ENCODE results near the gene STX10. TPM values are rescaled to one million over a fixed set of nuclear protein-coding genes. Genes with fewer than 3 reads are reported as not detected.

Gene STX10
- total and polyA plus RNA-seq, 2 donors (not counting 3 experiments of a cell fraction or from before 2014, with no cell fraction given): 63.1 to 91.6 TPM

- DNase-seq (ENCODE audit: low read depth, low spot score) (no peak), FAIRE-seq (no peak)
- dilution Hi-C loops (cut with MboI; ENCODE audit: extremely low pct_ligation_motif_present, low sequenced_read_pairs) (no loop called here), intact Hi-C loops (cut with micrococcal nuclease) (loop anchor here (1.0 kb wide), 3 partner anchors 14 to 146 kb away; partner anchors contain the start of gene LYL1)
- no peaks in the 10 kb centered on the region for H3K27me3 ChIP-seq (ENCODE audit: control insufficient read depth in 2 of 2, insufficient read depth in 2 of 2, low read length in 2 of 2)
- peaks cover 13% of the 10 kb centered on the region for H3K4me1 ChIP-seq (ENCODE audit: control insufficient read depth, extremely low read depth, insufficient read depth, low read length)
- H3K9me1 ChIP-seq (replicated peaks; ENCODE audit: control insufficient read depth, extremely low read depth, insufficient read depth, low read length): no peaks in the 10 kb centered on the region
- no peaks in the 10 kb centered on the region for H4K20me1 ChIP-seq (replicated peaks; ENCODE audit: control insufficient read depth, extremely low read depth, insufficient read depth, low read length)
- H3K4me3 ChIP-seq (replicated peaks in 1 of 3; ENCODE audit: insufficient read depth in 1 of 3, low read depth in 1 of 3, low read length in 3 of 3): peak overlapping the region; percentile 64 to 82 (median 78)
- peaks cover 0 to 7% of the 10 kb centered on the region in 2 experiments for H3K36me3 ChIP-seq (ENCODE audit: control insufficient read depth in 2 of 2, extremely low read depth in 1 of 2, insufficient read depth in 2 of 2, low read length in 2 of 2)
- H2AFZ ChIP-seq (ENCODE audit: low read depth, low read length): no peak overlapping the region
- peak overlapping the region; percentile 60 for H3K27ac ChIP-seq (ENCODE audit: insufficient read depth, low read depth, low read length)
- H3K9ac ChIP-seq (replicated peaks; ENCODE audit: extremely low read depth, insufficient read depth, low read length): peak overlapping the region; percentile 80
- POLR2A ChIA-PET: no interaction called here
- H3K9me3 ChIP-seq (replicated peaks; ENCODE audit: control insufficient read depth, insufficient read depth, low read length): no peaks in the 10 kb centered on the region
- peak overlapping the region; percentile 61 for H3K4me2 ChIP-seq (ENCODE audit: insufficient read depth, low read length)
- BruUV-seq (replicated peaks): no TSS peak
- TF ChIP-seq JUN (IDR thresholded peaks at IDR 0.05; ENCODE audit: borderline replicate concordance, insufficient read depth, insufficient read length, low read depth): no peak
- CTCF ChIA-PET: interaction anchor here (4.3 kb wide), 1 partner anchor 11 kb away, joined by 24 read pairs; no protein-coding TSS in a partner anchor
- H3K79me2 ChIP-seq (ENCODE audit: control insufficient read depth, insufficient read depth, low read length): peaks cover 42% of the 10 kb centered on the region
These were observed 34.3 kb downstream of the STX10 start for GRCh38 chr19:13115936-13116281.

- Histone ChIP-seq H3K27me3 (ENCODE audit: control insufficient read depth in 2 of 2, insufficient read depth in 2 of 2, low read length in 2 of 2) (no peaks in the 10 kb centered on the region), H3K36me3 (ENCODE audit: control insufficient read depth in 2 of 2, extremely low read depth in 1 of 2, insufficient read depth in 2 of 2, low read length in 2 of 2) (peaks cover 0 to 15% of the 10 kb centered on the region in 2 experiments), H3K27ac (ENCODE audit: insufficient read depth, low read depth, low read length) (no peak overlapping the region), H3K9ac (replicated peaks; ENCODE audit: extremely low read depth, insufficient read depth, low read length) (no peak overlapping the region), H3K4me3 (replicated peaks in 1 of 3; ENCODE audit: insufficient read depth in 1 of 3, low read depth in 1 of 3, low read length in 3 of 3) (no peak overlapping the region), H3K9me1 (replicated peaks; ENCODE audit: control insufficient read depth, extremely low read depth, insufficient read depth, low read length) (no peaks in the 10 kb centered on the region), H3K79me2 (ENCODE audit: control insufficient read depth, insufficient read depth, low read length) (peaks cover 15% of the 10 kb centered on the region), H3K4me1 (ENCODE audit: control insufficient read depth, extremely low read depth, insufficient read depth, low read length) (peaks cover 5% of the 10 kb centered on the region), H3K4me2 (ENCODE audit: insufficient read depth, low read length) (no peak overlapping the region), H2AFZ (ENCODE audit: low read depth, low read length) (no peak overlapping the region), H3K9me3 (replicated peaks; ENCODE audit: control insufficient read depth, insufficient read depth, low read length) (no peaks in the 10 kb centered on the region), H4K20me1 (replicated peaks; ENCODE audit: control insufficient read depth, extremely low read depth, insufficient read depth, low read length) (no peaks in the 10 kb centered on the region)
- dilution Hi-C loops (cut with MboI; ENCODE audit: extremely low pct_ligation_motif_present, low sequenced_read_pairs): no loop called here
- intact Hi-C loops (cut with micrococcal nuclease): no loop called here
- DNase-seq (ENCODE audit: low read depth, low spot score): no peak
- FAIRE-seq: no peak
- TF ChIP-seq POLR2AphosphoS5 (IDR thresholded peaks at IDR 0.05; ENCODE audit: insufficient read depth, low read depth, low read length) (no peak), CTCF (IDR thresholded peaks at IDR 0.05; ENCODE audit: extremely low read depth in 1 of 2, insufficient read depth in 1 of 2, low read depth in 1 of 2, low read length in 2 of 2) (no peak), POLR2A (IDR thresholded peaks at IDR 0.05; ENCODE audit: low read depth, low read length) (no peak), MAX (IDR thresholded peaks at IDR 0.05; ENCODE audit: insufficient read depth, insufficient read length) (no peak), EZH2 (IDR thresholded peaks at IDR 0.05; ENCODE audit: borderline replicate concordance, low read depth, low read length, severe bottlenecking) (no peak), JUN (IDR thresholded peaks at IDR 0.05; ENCODE audit: borderline replicate concordance, insufficient read depth, insufficient read length, low read depth) (no peak), GATA2 (IDR thresholded peaks at IDR 0.05; ENCODE audit: insufficient read depth, insufficient read length, low read depth, low read length) (no peak), MYC (IDR thresholded peaks at IDR 0.05; ENCODE audit: low read depth, low read length) (no peak), FOS (IDR thresholded peaks at IDR 0.05; ENCODE audit: borderline replicate concordance, insufficient read depth, low read length) (no peak)
- CTCF ChIA-PET: interaction anchor here (0.6 kb wide), 1 partner anchor 11 kb away, joined by 3 read pairs; no protein-coding TSS in a partner anchor
- POLR2A ChIA-PET: no interaction called here
- BruUV-seq (replicated peaks): no TSS peak
These were observed 37.6 kb downstream of the STX10 start for GRCh38 chr19:13112555-13112954.

All from endothelial cell of umbilical vein (primary cell).